ENCODE data around the gene C1R. TPM values are rescaled to one million over a fixed set of nuclear protein-coding genes. Genes with fewer than 3 reads are reported as not detected.
A peak's percentile ranks its signal among the peaks of the same experiment; 100 is the strongest.

The C1R gene
- total RNA-seq (1,000 to 10,000 TPM in 1 of 2 donors, 100 to 1,000 TPM in 1; 769 to 1,570 TPM), polyA plus RNA-seq (1,000 to 10,000 TPM in 1 of 2 donors, 100 to 1,000 TPM in 1; 148 to 1,159 TPM)
- long read RNA-seq, donor 1, transcript C1R-202 (11 exons, 2,347 nt) = minor isoform, 45 of 3,526 reads
- long read RNA-seq, donor 1, transcript C1R-216 (10 exons, 1,881 nt) = minor isoform, 6 of 3,526 reads
- long read RNA-seq, donor 1, transcript C1R-215 (11 exons, 2,508 nt) = major isoform, 2,755 of 3,526 reads
- long read RNA-seq, donor 1, transcript C1R-214 (4 exons, 2,580 nt) = minor isoform, 10 of 3,526 reads
- long read RNA-seq, donor 1, partial matches to known transcripts = 576 of 3,526 reads
- long read RNA-seq, donor 1, other reads (novel, unspliced or antisense) = 133 of 3,526 reads
- long read RNA-seq, donor 2, transcript C1R-202 (11 exons, 2,347 nt) = minor isoform, 13 of 998 reads
- long read RNA-seq, donor 2, transcript C1R-214 (4 exons, 2,580 nt) = minor isoform, 12 of 998 reads
- long read RNA-seq, donor 2, transcript C1R-215 (11 exons, 2,508 nt) = major isoform, 564 of 998 reads
- long read RNA-seq, donor 2, partial matches to known transcripts = 319 of 998 reads
- long read RNA-seq, donor 2, other reads (novel, unspliced or antisense) = 86 of 998 reads

- no peaks in the 10 kb centered on the region for H3K4me1 ChIP-seq (ENCODE audit: control insufficient read depth in 1 of 2, insufficient read depth in 2 of 2, low read length in 2 of 2)
- intact Hi-C loops (cut with DNase I) = loop anchor here (1.0 to 10.0 kb wide), 4 partner anchors 16 to 78 kb away; partner anchors contain the start of genes C1S (in 2 of the 2) and LPCAT3 (in 1 of the 2)
- peaks cover 0 to 2% of the 10 kb centered on the region in 2 donors for H3K36me3 ChIP-seq (ENCODE audit: control insufficient read depth in 1 of 2, insufficient read depth in 2 of 2, low read length in 1 of 2)
- ATAC-seq (ENCODE audit: low FRiP score) = peak; percentile 86
- H3K9me3 ChIP-seq (ENCODE audit: control insufficient read depth, low read length) = no peaks in the 10 kb centered on the region
- H3K4me3 ChIP-seq (ENCODE audit: low read length in 2 of 2) = peak within 1 kb of the TSS; percentile 44 to 51
- peak; percentile 89 to 92 for DNase-seq
- WGBS, 2 donors = 5 to 6% methylated on average over 16 of the region's 16 CpGs
- peak within 1 kb of the TSS in 1 of 2 donors; percentile 65 for H3K27ac ChIP-seq (ENCODE audit: low read depth in 1 of 2, low read length in 2 of 2)
- H3K27me3 ChIP-seq (ENCODE audit: control insufficient read depth in 1 of 2, insufficient read depth in 2 of 2, low read length in 1 of 2) = no peaks in the 10 kb centered on the region
Observed at GRCh38 chr12:7092229-7092985, at the start of gene C1R. TSS of gene C1R (minus strand) at chr12:7092445. CDS start at chr12:7092388, 57 bp downstream.

GRCh38 chr12:7141351-7142005 lies 49.2 kb upstream of the C1R start:
- H3K4me3 ChIP-seq (ENCODE audit: low read length in 2 of 2) = no peak overlapping the region
- H3K36me3 ChIP-seq (ENCODE audit: control insufficient read depth in 1 of 2, insufficient read depth in 2 of 2, low read length in 1 of 2) = peaks cover 0 to 4% of the 10 kb centered on the region in 2 donors
- no peaks in the 10 kb centered on the region for H3K9me3 ChIP-seq (ENCODE audit: control insufficient read depth, low read length)
- H3K27me3 ChIP-seq (ENCODE audit: control insufficient read depth in 1 of 2, insufficient read depth in 2 of 2, low read length in 1 of 2) = no peaks in the 10 kb centered on the region
- H3K27ac ChIP-seq (ENCODE audit: low read depth in 1 of 2, low read length in 2 of 2) = no peak overlapping the region
- DNase-seq (peak; percentile 21 to 61), ATAC-seq (ENCODE audit: low FRiP score) (no peak)
- 89 to 92% methylated on average over 7 of the region's 7 CpGs for WGBS, 2 donors
- intact Hi-C loops (cut with DNase I) = loop anchor here in 1 of 2 donors (1.0 to 10.0 kb wide), 2 partner anchors 47 to 493 kb away; no protein-coding TSS in a partner anchor
- no peaks in the 10 kb centered on the region for H3K4me1 ChIP-seq (ENCODE audit: control insufficient read depth in 1 of 2, insufficient read depth in 2 of 2, low read length in 2 of 2)

- Histone ChIP-seq H3K27me3 (ENCODE audit: control insufficient read depth in 1 of 2, insufficient read depth in 2 of 2, low read length in 1 of 2) (no peaks in the 10 kb centered on the region), H3K36me3 (ENCODE audit: control insufficient read depth in 1 of 2, insufficient read depth in 2 of 2, low read length in 1 of 2) (peaks cover 0 to 7% of the 10 kb centered on the region in 2 donors)
- intact Hi-C loops (cut with DNase I) = no loop called here
Observed at GRCh38 chr12:7139200-7139599, 47.0 kb upstream of the C1R start.

GRCh38 chr12:7137908-7138307 lies 45.7 kb upstream of the C1R start:
- Histone ChIP-seq H3K4me3 (ENCODE audit: low read length in 2 of 2) (no peak overlapping the region), H3K27me3 (ENCODE audit: control insufficient read depth in 1 of 2, insufficient read depth in 2 of 2, low read length in 1 of 2) (no peaks in the 10 kb centered on the region), H3K9me3 (ENCODE audit: control insufficient read depth, low read length) (no peaks in the 10 kb centered on the region), H3K36me3 (ENCODE audit: control insufficient read depth in 1 of 2, insufficient read depth in 2 of 2, low read length in 1 of 2) (peaks cover 0 to 7% of the 10 kb centered on the region in 2 donors), H3K27ac (ENCODE audit: low read depth in 1 of 2, low read length in 2 of 2) (no peak overlapping the region), H3K4me1 (ENCODE audit: control insufficient read depth in 1 of 2, insufficient read depth in 2 of 2, low read length in 2 of 2) (no peaks in the 10 kb centered on the region)
- ATAC-seq (ENCODE audit: low FRiP score) (no peak), DNase-seq (peak in 1 of 2 donors; percentile 38)
- WGBS, 2 donors = 74 to 83% methylated on average over 4 of the region's 4 CpGs
- intact Hi-C loops (cut with DNase I) = no loop called here

More at GRCh38 chr12:7139200-7139599, 47.0 kb upstream of the C1R start:
- Histone ChIP-seq H3K4me3 (ENCODE audit: low read length in 2 of 2) (no peak overlapping the region), H3K4me1 (ENCODE audit: control insufficient read depth in 1 of 2, insufficient read depth in 2 of 2, low read length in 2 of 2) (no peaks in the 10 kb centered on the region), H3K9me3 (ENCODE audit: control insufficient read depth, low read length) (no peaks in the 10 kb centered on the region), H3K27ac (ENCODE audit: low read depth in 1 of 2, low read length in 2 of 2) (no peak overlapping the region)
- peak in 1 of 2 donors; percentile 13 for DNase-seq
- WGBS, 2 donors = 94 to 98% methylated on average over 2 of the region's 2 CpGs
- no peak for ATAC-seq (ENCODE audit: low FRiP score)

GRCh38 chr12:7136676-7137075 lies 44.4 kb upstream of the C1R start:
- ATAC-seq (ENCODE audit: low FRiP score) = no peak
- no peak overlapping the region for H3K27ac ChIP-seq (ENCODE audit: low read depth in 1 of 2, low read length in 2 of 2)
- no peak overlapping the region for H3K4me3 ChIP-seq (ENCODE audit: low read length in 2 of 2)
- peaks cover 0 to 7% of the 10 kb centered on the region in 2 donors for H3K36me3 ChIP-seq (ENCODE audit: control insufficient read depth in 1 of 2, insufficient read depth in 2 of 2, low read length in 1 of 2)
- intact Hi-C loops (cut with DNase I) = no loop called here
- H3K4me1 ChIP-seq (ENCODE audit: control insufficient read depth in 1 of 2, insufficient read depth in 2 of 2, low read length in 2 of 2) = no peaks in the 10 kb centered on the region
- no peaks in the 10 kb centered on the region for H3K9me3 ChIP-seq (ENCODE audit: control insufficient read depth, low read length)
- no peaks in the 10 kb centered on the region for H3K27me3 ChIP-seq (ENCODE audit: control insufficient read depth in 1 of 2, insufficient read depth in 2 of 2, low read length in 1 of 2)
- DNase-seq = peak; percentile 23 to 63
- 91 to 93% methylated on average over 3 of the region's 3 CpGs for whole genome bisulfite sequencing, 2 donors

- peak in 1 of 2 donors; percentile 17 for DNase-seq
- Histone ChIP-seq H3K4me1 (ENCODE audit: control insufficient read depth in 1 of 2, insufficient read depth in 2 of 2, low read length in 2 of 2) (no peaks in the 10 kb centered on the region), H3K4me3 (ENCODE audit: low read length in 2 of 2) (no peak overlapping the region), H3K27me3 (ENCODE audit: control insufficient read depth in 1 of 2, insufficient read depth in 2 of 2, low read length in 1 of 2) (no peaks in the 10 kb centered on the region), H3K36me3 (ENCODE audit: control insufficient read depth in 1 of 2, insufficient read depth in 2 of 2, low read length in 1 of 2) (peaks cover 0 to 7% of the 10 kb centered on the region in 2 donors), H3K9me3 (ENCODE audit: control insufficient read depth, low read length) (no peaks in the 10 kb centered on the region), H3K27ac (ENCODE audit: low read depth in 1 of 2, low read length in 2 of 2) (no peak overlapping the region)
- no peak for ATAC-seq (ENCODE audit: low FRiP score)
- intact Hi-C loops (cut with DNase I) = no loop called here
- WGBS, 2 donors = 89 to 92% methylated on average over 7 of the region's 7 CpGs
Observed at GRCh38 chr12:7136071-7136470, 43.8 kb upstream of the C1R start.

- WGBS, 2 donors = 84 to 85% methylated on average over 12 of the region's 12 CpGs
- DNase-seq = peak in 1 of 2 donors; percentile 33
- Histone ChIP-seq H3K27me3 (ENCODE audit: control insufficient read depth in 1 of 2, insufficient read depth in 2 of 2, low read length in 1 of 2) (no peaks in the 10 kb centered on the region), H3K4me3 (ENCODE audit: low read length in 2 of 2) (no peak overlapping the region), H3K27ac (ENCODE audit: low read depth in 1 of 2, low read length in 2 of 2) (no peak overlapping the region), H3K9me3 (ENCODE audit: control insufficient read depth, low read length) (no peaks in the 10 kb centered on the region), H3K36me3 (ENCODE audit: control insufficient read depth in 1 of 2, insufficient read depth in 2 of 2, low read length in 1 of 2) (peaks cover 0 to 7% of the 10 kb centered on the region in 2 donors), H3K4me1 (ENCODE audit: control insufficient read depth in 1 of 2, insufficient read depth in 2 of 2, low read length in 2 of 2) (no peaks in the 10 kb centered on the region)
- intact Hi-C loops (cut with DNase I) = no loop called here
- ATAC-seq (ENCODE audit: low FRiP score) = no peak
Observed at GRCh38 chr12:7134396-7135166, 42.3 kb upstream of the C1R start.
